ENCODE results near the gene PGLYRP4.
"Not testable (repeated sequence)": the region's sequence is repeated elsewhere in the genome, so short reads cannot be mapped to it uniquely, and the experiment has no call there.

PGLYRP4 gene

DNA sequence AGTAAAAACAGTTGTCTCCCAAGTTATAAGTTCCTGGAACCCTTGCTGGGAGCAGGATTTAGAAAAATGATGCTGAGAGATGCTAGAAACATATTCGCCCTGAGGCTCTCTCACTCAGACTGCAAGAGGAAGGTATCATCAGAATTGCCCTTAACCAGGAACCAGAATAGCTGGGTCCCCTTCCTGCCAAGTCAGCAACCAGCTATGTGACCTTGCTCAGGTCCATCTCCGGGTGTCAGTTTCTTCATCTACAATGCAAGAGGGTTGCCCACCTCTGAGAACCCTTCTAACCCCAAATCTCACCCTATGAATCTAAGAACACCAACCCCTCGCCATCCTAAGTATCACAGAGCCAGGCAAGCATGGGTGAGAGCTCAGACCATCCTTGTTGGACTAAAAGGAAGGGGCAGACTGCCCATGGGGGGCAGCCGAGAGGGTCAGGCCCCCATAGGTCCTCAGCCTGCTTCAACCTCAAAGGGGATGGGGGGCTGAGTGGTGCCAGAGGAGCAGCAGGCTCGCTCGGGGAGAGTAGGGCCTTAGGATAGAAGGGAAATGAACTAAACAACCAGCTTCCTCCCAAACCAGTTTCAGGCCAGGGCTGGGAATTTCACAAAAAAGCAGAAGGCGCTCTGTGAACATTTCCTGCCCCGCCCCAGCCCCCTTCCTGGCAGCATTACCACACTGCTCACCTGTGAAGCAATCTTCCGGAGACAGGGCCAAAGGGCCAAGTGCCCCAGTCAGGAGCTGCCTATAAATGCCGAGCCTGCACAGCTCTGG is 8.6 kb upstream of the PGLYRP4 start:
- DNase-seq (ENCODE audit: low read depth in 2 of 3, low spot score in 2 of 3): no peak

DNA sequence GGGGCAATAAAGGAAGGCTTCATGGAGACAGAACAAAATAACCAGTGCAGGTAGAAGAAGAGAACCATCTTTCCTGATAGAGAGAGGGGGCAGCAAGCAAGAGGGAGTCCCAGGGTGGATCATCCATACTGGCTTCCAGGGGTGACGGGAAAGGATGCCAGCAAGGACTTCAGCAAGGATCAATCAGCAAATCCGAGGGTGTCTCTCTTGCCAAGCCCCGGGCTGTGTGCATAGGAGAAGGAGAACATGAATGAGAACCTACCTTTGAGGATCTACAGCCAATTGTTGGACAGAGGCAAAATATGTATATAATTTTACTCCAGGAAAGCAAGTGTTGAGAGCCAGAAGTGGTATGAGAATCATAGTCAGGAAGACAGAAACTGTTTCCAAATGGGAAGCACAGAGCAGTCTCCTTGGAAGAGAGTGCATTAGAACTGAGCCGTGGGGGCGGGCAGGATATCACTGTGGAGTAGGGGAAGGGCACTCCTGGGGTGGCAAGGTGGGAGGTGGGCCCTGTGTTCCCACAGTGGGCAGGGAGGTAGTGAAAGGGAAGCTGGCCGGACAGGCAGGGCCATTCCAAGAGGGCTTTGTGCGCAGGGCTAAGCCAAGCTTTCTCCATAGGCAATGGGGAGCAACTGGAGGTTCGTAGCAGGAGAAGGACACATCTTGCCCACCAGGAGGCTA is 7.9 kb upstream of the PGLYRP4 start:
- DNase-seq (ENCODE audit: low read depth in 2 of 3, low spot score in 2 of 3): no peak

DNA sequence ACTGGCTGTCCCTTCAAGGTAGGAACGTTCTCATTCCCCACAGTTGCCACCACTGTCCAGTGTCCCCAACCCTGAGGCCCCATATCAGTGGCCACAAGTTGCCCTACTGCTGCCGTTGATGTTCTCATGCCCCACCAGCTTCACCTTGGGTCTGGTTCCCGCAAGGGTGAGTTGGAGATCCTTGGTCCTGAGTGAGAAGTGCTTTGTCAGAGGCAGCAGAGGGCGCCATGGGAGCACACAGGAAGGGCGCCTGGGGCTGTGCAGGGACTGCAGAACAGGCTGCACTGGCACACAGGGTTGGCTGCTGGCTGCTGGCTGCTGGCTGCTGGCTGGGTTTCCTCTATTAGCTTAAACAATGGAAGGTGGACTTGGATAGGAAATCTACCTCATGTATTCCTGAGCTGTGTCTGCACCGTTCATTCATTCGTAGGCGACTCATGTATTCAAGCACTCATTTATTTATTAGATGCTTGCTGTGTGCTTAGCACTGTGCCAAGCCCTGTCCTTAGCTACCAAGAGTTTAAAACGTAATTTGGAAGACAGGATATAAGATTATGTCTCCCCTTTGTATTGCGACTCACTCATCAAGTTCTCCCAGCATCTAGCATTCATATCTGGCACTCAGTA is 6.9 kb upstream of the PGLYRP4 start:
- DNase-seq (ENCODE audit: low read depth in 2 of 3, low spot score in 2 of 3): peak in 1 of 3 experiments; percentile 27

DNA sequence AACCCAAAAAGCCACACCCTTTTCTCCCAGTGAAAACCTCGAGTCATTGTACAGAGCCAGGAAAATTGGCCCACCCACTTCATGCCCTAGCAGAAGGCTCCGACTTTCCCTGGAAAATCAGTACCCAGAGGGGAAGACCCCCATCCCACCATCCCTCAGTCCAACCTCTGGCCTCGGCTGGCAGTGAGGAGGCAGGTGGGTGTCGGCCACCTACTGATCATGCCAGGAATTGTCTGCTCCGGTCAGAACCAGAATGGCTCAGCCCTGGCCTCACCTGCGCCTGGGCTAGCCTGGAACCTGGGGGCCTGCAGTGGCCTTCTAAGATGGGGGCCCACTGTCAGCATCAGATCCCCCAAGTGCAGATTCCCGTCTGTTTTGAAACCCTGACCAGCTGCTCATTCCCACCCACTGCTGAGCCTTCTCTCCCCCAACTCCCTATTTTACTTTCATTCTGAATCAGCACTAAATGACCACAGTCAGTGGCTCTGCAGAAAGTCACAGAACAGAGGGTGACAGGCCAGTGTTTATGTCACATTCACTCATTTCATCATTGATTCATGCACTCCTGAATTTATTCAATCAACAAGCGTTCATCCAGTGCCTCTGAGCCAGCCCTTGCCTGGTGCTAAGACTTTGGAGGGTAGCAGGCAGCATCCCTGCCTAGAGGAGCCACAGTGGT is 6.0 kb upstream of the PGLYRP4 start:
- DNase-seq (ENCODE audit: low read depth in 2 of 3, low spot score in 2 of 3): no peak

DNA sequence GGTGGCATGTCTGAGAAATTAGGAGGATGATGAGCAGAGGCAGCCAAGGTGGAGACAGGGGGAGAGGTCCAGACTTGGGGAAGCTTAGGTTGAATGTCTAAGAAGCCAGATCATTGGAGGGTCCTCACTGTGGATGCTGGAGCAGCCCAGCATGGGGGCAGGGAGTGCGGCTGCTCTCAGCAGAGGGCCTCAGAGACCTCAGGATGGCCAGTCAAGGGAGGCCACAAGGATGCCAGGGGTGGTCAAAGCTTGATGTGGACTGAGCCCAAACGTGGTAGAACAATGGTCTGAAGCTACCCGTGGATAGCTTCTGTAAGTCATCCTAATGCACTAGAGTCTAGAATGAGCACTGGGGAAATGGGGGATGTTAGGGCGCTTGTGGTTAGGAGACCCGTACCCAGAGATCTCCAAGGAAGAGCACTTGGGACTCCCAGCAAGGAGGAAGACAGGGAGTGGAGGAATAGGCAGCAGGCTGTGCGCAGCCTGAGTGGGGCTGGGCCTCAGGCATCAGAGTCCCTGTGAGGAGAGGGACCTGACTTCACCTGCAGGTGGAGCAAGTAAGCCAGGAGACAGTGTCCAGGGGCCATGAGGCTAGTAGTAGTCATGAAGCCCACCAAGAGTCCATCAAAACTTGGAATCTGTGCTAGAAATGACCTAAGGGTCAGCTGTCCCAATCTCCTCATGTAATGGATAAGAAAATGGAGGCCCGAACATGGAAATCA is 4.7 kb upstream of the PGLYRP4 start:
- DNase-seq (ENCODE audit: low read depth in 2 of 3, low spot score in 2 of 3): no peak

DNA sequence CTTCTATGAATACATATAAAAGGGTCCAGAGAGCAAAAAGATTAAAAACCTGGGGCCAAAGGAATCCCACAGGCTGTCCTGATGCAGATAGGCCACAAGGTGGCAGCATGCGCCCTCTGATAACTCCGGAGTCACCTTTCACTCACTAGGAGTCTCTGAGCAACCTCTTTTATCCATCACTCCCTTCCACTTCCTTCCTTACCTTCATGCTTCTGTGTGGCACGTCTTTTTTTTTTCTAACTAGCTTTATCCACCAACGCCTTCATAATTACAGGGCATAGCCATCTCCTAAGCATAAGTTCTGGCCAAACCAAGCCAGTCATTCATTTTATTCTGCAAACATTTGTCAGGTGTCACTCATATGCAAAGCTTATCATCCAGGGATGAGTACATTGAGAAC is 3.9 kb upstream of the PGLYRP4 start:
- DNase-seq (ENCODE audit: low read depth in 2 of 3, low spot score in 2 of 3): peak in 2 of 3 experiments; percentile 17 to 32

DNA sequence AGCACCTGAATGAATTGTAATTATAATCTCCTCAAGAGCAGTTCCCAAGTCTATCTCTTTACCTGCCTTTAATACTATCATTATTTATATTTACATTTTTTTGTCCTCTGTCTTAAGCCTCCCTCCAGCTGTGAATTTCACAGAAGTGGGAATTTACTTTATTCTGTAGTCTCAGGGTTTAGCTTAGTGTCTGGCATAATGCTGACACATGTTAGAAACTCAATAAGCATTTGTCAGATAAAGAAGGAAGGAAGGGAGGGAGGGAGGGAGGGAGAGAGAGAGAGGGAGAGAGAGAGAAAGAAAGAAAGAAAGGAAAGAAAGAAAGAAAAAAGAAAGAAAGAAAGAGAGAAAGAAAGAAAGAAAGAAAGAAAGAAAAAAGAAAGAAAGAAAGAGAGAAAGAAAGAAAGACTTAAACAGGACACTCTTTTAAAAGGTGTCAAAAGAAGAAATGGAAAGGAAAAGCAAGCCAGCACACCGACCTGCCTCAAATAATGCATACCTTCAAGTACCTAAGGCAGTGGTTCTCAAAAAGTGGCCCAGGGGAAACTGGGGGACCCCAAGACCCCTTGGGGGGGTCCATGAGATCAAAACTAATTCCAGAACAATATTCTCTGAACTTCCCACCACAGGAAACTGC is 1.8 kb upstream of the PGLYRP4 start:
- DNase-seq (ENCODE audit: low read depth in 2 of 3, low spot score in 2 of 3): no peak

DNA sequence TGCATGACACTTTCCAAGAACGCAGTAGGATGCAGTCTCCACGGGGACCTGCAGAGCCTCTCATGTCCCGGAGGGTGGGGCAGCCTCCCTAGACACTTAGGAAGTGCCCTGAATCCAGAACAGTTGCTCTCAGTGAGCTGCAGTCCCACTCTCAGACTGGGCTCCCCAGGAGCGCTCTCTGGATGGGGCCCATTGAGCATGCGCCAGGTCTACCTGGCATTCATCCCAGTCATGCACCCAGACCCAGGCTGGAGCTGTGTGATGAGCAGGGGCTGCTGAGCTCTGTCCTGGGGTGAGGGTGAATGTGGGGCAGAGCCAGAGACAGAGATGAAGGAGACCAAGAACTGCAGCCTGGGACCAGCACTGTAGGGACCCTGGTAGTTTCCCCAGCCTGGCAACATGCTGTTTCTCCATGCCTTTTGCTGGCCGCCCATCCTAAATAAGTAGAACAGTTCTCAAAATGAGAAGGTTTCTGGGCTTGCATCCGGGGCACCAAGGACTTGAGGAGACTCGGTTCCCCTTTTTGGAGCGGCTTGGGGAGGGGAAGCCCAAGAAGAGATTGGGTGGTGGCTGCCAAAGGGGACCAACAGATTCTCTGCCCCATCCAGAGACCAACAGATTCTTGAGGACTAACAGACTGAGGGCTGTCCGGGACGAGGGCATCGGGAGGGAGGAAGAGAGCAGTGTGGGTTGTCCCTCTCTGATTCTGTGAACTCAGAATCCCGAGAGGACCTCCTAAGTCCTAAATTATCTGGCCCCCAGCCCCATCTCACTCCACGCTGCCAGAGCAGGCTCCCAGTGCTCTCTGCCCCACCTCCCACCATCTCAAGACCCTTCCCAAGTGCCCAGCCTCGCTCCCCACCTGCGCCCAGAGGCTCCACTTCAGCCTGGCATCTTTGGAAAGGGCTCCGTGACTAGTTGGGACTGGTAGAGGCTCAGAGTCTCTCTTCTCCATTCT is 1.0 kb upstream of the PGLYRP4 start:
- DNase-seq (ENCODE audit: low read depth in 2 of 3, low spot score in 2 of 3): no peak

DNA sequence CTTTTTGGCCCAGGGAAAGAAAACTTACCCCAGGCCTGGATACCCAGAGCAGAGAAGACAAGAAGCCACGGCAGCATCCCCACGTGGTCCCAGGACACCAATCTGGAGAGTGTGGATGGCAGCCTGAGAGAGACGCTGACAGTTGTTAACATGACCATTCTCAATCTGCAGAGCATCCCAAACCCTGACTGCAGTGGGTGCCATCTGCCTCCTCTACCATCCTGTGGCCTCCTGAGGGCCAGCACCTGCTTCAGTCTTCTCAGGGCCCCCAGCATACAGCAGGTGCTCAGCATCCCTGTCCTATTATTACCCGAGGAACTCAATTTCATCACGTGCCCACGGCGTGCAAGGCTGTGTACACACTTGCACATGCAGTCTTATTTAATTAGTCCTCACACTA is 785 bp downstream of the PGLYRP4 start:
- no peak for DNase-seq (ENCODE audit: low read depth in 2 of 3, low spot score in 2 of 3)

DNA sequence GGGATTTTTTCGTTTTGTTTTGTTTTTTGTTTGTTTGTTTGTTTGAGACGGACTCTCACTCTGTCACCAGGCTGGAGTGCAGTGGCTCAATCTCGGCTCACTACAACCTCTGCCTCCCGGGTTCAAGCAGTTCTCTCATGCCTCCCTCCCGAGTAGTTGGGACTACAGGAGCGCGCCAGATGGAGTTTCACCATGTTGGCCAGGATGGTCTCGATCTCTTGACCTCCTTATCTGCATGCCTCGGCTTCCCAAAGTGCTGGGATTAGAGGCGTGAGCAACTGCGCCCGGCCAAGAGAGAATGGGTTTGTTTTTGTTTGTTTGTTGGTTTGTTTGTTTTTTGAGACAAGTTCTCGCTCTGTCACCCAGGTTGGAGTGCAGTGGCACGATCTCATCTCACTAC is 1.6 kb downstream of the PGLYRP4 start:
- DNase-seq (ENCODE audit: low read depth in 2 of 3, low spot score in 2 of 3): not testable (repeated sequence)

DNA sequence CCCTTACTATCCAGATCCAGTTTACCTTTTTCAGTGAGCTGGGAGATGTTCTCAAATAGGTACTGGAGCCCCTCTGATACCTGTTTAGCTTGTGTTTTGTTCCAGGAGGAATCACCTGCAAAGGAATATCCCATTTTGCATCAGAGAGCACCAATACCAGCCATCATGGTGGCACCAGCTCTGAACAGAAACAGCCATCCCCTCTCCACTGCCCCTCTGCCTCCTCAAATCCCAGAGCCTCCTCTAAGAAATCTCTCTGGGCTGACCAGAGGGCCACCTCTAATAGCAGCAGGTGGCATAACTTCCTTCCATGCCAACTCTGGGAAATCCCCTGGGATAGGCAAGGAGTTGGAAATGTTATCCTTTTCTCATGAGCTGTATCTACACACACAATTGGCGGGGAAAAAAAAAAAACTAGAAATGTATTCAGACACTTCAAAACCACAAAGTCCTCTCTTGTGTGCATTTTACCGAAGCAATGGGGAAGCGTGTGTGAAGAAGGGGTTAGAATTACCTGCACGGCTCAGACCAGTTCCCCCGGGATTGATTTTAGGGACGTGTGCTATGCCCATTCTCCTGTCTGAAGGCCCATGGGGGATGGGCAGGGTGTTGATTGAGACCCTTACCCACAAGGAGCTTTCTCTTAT is 2.4 kb downstream of the PGLYRP4 start:
- DNase-seq (ENCODE audit: low read depth in 2 of 3, low spot score in 2 of 3): no peak

DNA sequence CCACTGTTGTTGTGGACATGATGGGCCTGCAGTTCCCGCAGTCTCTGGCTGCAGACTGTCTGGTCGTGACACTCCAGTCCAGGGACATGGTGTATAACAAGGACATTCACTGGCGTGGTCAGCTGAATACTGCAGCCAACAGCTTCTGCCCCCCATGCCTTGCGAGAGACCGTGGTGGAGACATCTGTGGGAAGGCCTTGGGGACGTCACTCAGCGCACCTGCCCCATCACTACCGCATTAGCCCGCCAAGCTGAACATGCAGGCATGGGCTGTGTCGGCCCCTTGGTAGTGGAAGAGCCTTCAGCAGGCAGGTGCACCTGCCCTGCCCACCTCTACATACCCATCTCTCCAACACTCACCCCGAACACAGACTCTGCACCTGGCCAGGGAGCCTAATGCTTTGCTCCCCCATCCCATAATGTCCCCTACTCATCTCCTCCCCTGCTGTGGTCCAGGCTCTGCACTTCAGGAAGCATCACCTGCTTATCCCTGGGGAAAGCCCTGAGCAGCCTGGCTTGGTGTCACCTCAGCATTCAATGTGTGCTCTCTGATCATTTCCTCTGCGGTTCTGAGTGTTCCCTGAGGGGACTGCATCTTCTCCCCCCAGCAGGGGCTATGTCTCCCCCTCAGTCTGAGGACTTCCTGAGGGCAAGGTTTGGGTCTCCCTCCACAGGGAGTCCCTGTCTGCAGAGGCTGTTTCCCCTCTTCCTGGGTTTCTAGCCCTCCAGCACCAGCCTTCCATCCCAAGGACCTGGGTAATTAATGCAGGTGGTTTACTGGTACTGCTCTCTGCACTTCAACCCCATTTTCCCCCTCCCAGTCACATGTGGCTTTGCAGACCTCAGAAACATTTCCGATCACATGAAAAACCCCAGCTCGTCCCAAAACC is 3.2 kb downstream of the PGLYRP4 start:
- DNase-seq (ENCODE audit: low read depth in 2 of 3, low spot score in 2 of 3): no peak

DNA sequence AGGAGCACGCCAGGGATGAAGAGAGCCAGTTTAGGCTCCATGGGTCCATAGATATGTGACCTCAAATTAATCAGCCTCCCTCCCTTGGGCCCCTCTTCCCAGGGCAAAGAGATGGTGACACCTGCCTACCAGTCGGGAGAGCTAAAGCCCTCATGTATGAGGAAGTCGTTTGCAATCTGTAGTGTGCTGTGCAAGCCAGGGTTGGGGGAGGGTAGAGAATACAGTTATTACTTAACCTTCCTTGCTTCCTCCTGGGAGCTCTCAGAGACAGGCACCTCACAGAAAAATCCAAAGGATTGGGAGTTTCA is 4.0 kb downstream of the PGLYRP4 start:
- no peak for DNase-seq (ENCODE audit: low read depth in 2 of 3, low spot score in 2 of 3)

DNA sequence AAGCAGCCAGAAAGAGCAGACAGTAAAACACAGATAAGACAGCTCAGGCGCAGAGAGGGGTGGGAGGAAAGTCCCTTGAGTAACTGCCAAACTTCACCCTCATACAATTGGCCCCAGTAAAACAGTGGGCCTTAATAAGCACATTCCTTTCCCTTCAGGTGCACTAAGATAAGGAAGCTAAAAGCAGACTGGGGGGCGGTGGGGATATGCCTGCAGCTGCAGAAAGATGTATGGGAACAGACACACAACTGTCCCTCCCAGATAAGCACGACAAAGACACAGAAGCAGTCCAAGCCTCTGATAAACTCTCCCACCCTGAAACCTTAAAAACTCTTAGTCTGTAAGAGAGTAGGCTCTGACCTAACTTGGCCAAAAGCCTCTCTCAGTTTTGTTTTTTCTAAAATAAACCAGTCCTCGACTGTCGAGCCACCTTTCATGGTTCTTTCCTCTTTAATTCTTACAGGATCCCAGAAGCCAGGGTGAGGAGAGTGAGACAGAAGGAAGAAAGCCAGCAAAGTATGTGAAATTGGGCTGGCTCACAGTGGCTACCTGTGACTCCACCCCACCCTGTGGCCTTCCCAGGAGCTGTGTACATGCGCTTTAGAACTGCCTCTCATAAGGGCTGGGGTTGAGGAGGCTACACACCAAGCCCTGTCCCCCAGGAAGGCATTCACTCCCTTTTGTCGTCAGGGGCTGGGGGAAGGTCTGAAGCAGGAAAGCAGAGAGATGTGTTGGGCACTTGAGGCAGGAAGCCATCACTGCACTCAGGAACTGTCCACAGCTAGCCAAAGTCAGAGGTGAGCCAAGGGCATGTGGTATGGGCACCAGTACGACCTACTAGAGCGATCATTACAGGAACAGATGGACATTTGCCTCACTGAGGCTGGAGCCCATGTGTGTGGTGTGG is 4.6 kb downstream of the PGLYRP4 start:
- DNase-seq (ENCODE audit: low read depth in 2 of 3, low spot score in 2 of 3): no peak

DNA sequence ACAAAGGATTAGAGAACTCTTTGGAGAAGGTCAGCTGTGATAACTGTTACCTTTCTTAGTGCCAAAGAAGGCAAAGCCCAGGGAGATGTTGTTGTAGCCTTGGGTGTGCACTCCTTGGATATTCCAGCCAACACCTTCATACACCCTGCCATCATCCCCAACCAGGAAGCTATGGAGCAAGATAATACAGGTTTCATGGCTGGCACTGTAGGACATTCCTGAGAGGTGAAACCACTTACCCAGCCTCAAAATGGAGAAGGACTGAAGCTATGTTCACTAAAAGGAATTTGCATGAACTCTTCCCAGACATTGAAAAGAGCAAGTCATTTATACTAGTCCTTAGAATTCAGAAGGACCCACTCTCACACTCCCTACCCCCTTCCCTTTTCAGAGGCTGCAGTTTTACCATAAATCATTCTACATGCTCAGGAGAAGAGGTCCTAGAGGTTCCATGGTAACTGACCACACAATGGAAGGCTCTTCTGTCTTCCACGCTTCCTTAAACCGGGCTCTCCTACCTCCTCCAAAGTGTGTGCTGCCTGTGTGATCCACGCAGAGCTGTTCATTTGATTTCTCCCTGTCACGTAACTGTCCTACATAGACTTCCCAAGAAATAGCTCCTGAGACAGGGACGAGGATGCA is 5.5 kb downstream of the PGLYRP4 start:
- DNase-seq (ENCODE audit: low read depth in 2 of 3, low spot score in 2 of 3): no peak

DNA sequence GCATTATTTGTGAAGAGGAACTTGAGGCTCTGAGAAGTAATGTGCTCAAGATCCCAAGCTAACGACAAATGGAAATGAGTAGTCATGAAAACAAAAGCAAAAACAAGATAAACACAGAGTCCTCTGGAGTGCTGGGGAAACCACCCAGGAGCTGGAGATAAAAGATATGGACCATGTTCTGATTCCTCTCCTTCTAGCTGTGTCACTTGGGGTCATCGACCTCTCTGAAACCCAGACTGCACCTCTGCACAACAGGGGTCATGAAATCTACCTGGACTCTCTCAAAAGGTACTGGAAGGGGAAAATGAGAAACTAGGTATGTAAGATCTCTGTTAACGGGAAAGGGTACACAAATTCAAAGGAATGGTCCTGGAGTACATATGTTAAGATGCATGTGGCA is 6.5 kb downstream of the PGLYRP4 start:
- DNase-seq (ENCODE audit: low read depth in 2 of 3, low spot score in 2 of 3): no peak

Data from activated CD8-positive, alpha-beta memory T cell treated with anti-CD3 and anti-CD28 coated beads for 48 hours (primary cell).